Cardiac muscle cell (in vitro differentiated cells and primary cell): Measurements from ENCODE around the gene ST6GALNAC3. TPM values are rescaled to one million over a fixed set of nuclear protein-coding genes. Genes with fewer than 3 reads are reported as not detected.

ENCODE experiments used
- DNase-seq, 2 donors: peaks; one replicate each; pipeline versions ENCODE4 v3.0.0 to v3.0.0-alpha.2; 2010 to 2017; ENCODE audit warnings: low read depth in 1 of 2, low spot score in 1 of 2
- H3K27ac ChIP-seq: fragments of 200-600 bp; sonication (generic); 2 replicates; pipeline ENCODE4 v1.5.1; 2016
- H3K27me3 ChIP-seq: fragments of 200-600 bp; sonication (generic); 2 replicates; pipeline ENCODE4 v1.6.0; 2016; ENCODE audit warnings: control low read depth
- H3K36me3 ChIP-seq: fragments of 200-600 bp; sonication (generic); 2 replicates; pipeline ENCODE4 v1.5.1; 2016; ENCODE audit warnings: control low read depth
- H3K4me1 ChIP-seq: fragments of 200-600 bp; sonication (generic); 2 replicates; pipeline ENCODE4 v1.8.1; 2017; ENCODE audit warnings: low read depth, mild to moderate bottlenecking, mixed run types
- H3K4me3 ChIP-seq: fragments of 200-600 bp; sonication (generic); 2 replicates; pipeline ENCODE4 v1.5.1; 2016; ENCODE audit warnings: mild to moderate bottlenecking
- H3K9me3 ChIP-seq: fragments of 200-600 bp; sonication (generic); 2 replicates; pipeline ENCODE4 v1.5.1; 2017; ENCODE audit warnings: low read depth, mild to moderate bottlenecking, control low read depth
- CTCF ChIP-seq: IDR thresholded peaks from 2 replicates; pipeline ENCODE4 v1.5.1; 2012; ENCODE audit warnings: low read depth, mild to moderate bottlenecking, low read length
- polyA plus RNA-seq: library from polyadenylated mRNA; unstranded; fragments of >200 nt; fragmentation: Nextera tagmentation; extraction: Ambion mirVana; gene quantifications from 2 replicates; pipeline ENCODE4 v1.2.1, GENCODE V29; 2016
- total RNA-seq: library from RNA; depleted of rRNA; stranded (reverse); fragments of >200 nt; gene quantifications from 2 replicates; pipeline ENCODE4 v1.2.3, GENCODE V29; 2016

Gene ST6GALNAC3
- total and polyA plus RNA-seq, 2 experiments from 2014 or later: 10.4 to 14.8 TPM

GRCh38 chr1:76627498-76627897 lies 553.0 kb downstream of the ST6GALNAC3 start:
- Histone ChIP-seq H3K27ac (no peak overlapping the region), H3K36me3 (no peaks in the 10 kb centered on the region), H3K27me3 (no peaks in the 10 kb centered on the region), H3K4me3 (no peak overlapping the region), H3K4me1 (no peaks in the 10 kb centered on the region), H3K9me3 (no peaks in the 10 kb centered on the region)
- TF ChIP-seq CTCF: no peak
- DNase-seq: no peak

- Histone ChIP-seq H3K4me1 (no peaks in the 10 kb centered on the region), H3K36me3 (no peaks in the 10 kb centered on the region), H3K27me3 (no peaks in the 10 kb centered on the region), H3K27ac (no peak overlapping the region), H3K9me3 (no peaks in the 10 kb centered on the region), H3K4me3 (no peak overlapping the region)
- no peak for TF ChIP-seq CTCF
- no peak for DNase-seq
These were observed 553.4 kb downstream of the ST6GALNAC3 start for GRCh38 chr1:76627901-76628300.

- Histone ChIP-seq H3K9me3 (no peaks in the 10 kb centered on the region), H3K27me3 (no peaks in the 10 kb centered on the region), H3K27ac (no peak overlapping the region), H3K36me3 (no peaks in the 10 kb centered on the region), H3K4me3 (no peak overlapping the region), H3K4me1 (no peaks in the 10 kb centered on the region)
- no peak for DNase-seq
- no peak for TF ChIP-seq CTCF
These were observed 557.6 kb downstream of the ST6GALNAC3 start for GRCh38 chr1:76632136-76632535.

- Histone ChIP-seq H3K4me3 (no peak overlapping the region), H3K27me3 (no peaks in the 10 kb centered on the region), H3K9me3 (no peaks in the 10 kb centered on the region), H3K27ac (no peak overlapping the region), H3K36me3 (no peaks in the 10 kb centered on the region), H3K4me1 (no peaks in the 10 kb centered on the region)
- no peak for DNase-seq
- no peak for TF ChIP-seq CTCF
These were observed 561.2 kb downstream of the ST6GALNAC3 start for GRCh38 chr1:76635784-76636183.

GRCh38 chr1:76639181-76639580 lies 564.6 kb downstream of the ST6GALNAC3 start:
- Histone ChIP-seq H3K9me3 (no peaks in the 10 kb centered on the region), H3K4me1 (no peaks in the 10 kb centered on the region), H3K27me3 (no peaks in the 10 kb centered on the region), H3K27ac (no peak overlapping the region), H3K36me3 (no peaks in the 10 kb centered on the region), H3K4me3 (no peak overlapping the region)
- no peak for TF ChIP-seq CTCF
- no peak for DNase-seq

GRCh38 chr1:76640092-76640491 lies 565.5 kb downstream of the ST6GALNAC3 start:
- Histone ChIP-seq H3K4me1 (no peaks in the 10 kb centered on the region), H3K36me3 (no peaks in the 10 kb centered on the region), H3K4me3 (no peak overlapping the region), H3K27me3 (no peaks in the 10 kb centered on the region), H3K27ac (no peak overlapping the region), H3K9me3 (no peaks in the 10 kb centered on the region)
- DNase-seq: peak in 1 of 2 donors; percentile 1
- TF ChIP-seq CTCF: no peak
